ENCODE data around the gene HDAC4. TPM values are rescaled to one million over a fixed set of nuclear protein-coding genes. Genes with fewer than 3 reads are reported as not detected.
A peak's percentile ranks its signal among the peaks of the same experiment; 100 is the strongest.

HDAC4 gene
- total and polyA plus RNA-seq, 2 donors (not counting 1 experiment from before 2014, with no cell fraction given) = 13.5 to 46.0 TPM

- H3K79me2 ChIP-seq (ENCODE audit: control insufficient read depth, insufficient read depth, low read length) = peaks cover 73% of the 10 kb centered on the region
- no peak overlapping the region for H2AFZ ChIP-seq (ENCODE audit: insufficient read depth, low read depth, low read length, poor library complexity, severe bottlenecking)
- peaks cover 0 to 4% of the 10 kb centered on the region in 2 experiments for H3K36me3 ChIP-seq (replicated peaks in 1 of 2; ENCODE audit: control extremely low read depth in 1 of 2, control insufficient read depth in 1 of 2, extremely low read depth in 1 of 2, insufficient read depth in 2 of 2, low read length in 1 of 2)
- DNase-seq (peak; percentile 55), ATAC-seq (ENCODE audit: low read depth) (peak; percentile 61)
- intact Hi-C loops (cut with micrococcal nuclease) = no loop called here
- 71% methylated on average over 3 of the region's 10 CpGs for WGBS (ENCODE audit: insufficient coverage)
- no peaks in the 10 kb centered on the region for H3K27me3 ChIP-seq (replicated peaks in 1 of 4; ENCODE audit: control extremely low read depth in 1 of 4, control insufficient read depth in 3 of 4, insufficient read depth in 4 of 4, low read length in 3 of 4)
- no peak overlapping the region for H3K9ac ChIP-seq (ENCODE audit: low read length)
- H3K9me3 Mint-ChIP-seq (ENCODE audit: insufficient read depth) = no peaks in the 10 kb centered on the region
- peaks cover 0 to 12% (median 5%) of the 10 kb centered on the region in 3 donors for H3K9me3 ChIP-seq (ENCODE audit: control extremely low read depth in 1 of 3, control insufficient read depth in 2 of 3, insufficient read depth in 1 of 3, low read length in 2 of 3)
- ChIA-PET CTCF (no interaction called here), POLR2A (no interaction called here)
- H3K4me3 Mint-ChIP-seq = peak overlapping the region; percentile 48
- H3K27ac ChIP-seq (ENCODE audit: low read length in 2 of 2) = no peak overlapping the region
- H4K20me1 ChIP-seq (ENCODE audit: control insufficient read depth, insufficient read depth, low read length, poor library complexity, severe bottlenecking) = peaks cover 5% of the 10 kb centered on the region
- H3K4me3 ChIP-seq (ENCODE audit: control extremely low read depth in 1 of 5, extremely low read depth in 1 of 5, insufficient read depth in 1 of 5, low read depth in 2 of 5, low read length in 4 of 5) = no peak overlapping the region
- H3K4me1 ChIP-seq (ENCODE audit: control insufficient read depth in 2 of 2, insufficient read depth in 2 of 2, low read length in 2 of 2) = peaks cover 0 to 9% of the 10 kb centered on the region in 2 donors
- no peak overlapping the region for H3K27ac Mint-ChIP-seq
- no peak for TF ChIP-seq EZH2 (IDR thresholded peaks at IDR 0.05; ENCODE audit: borderline replicate concordance, insufficient read depth, low read depth, low read length, poor library complexity, severe bottlenecking)
- no peak for TF ChIP-seq CTCF (IDR thresholded peaks at IDR 0.05)
- no peak overlapping the region for H3K4me2 ChIP-seq (replicated peaks; ENCODE audit: low read depth, low read length, poor library complexity, severe bottlenecking)
- H3K4me1 Mint-ChIP-seq = peaks cover 19% of the 10 kb centered on the region
- no peaks in the 10 kb centered on the region for H3K27me3 Mint-ChIP-seq
Measured at GRCh38 chr2:239315308-239315707, 85.5 kb downstream of the HDAC4 start.

GRCh38 chr2:239313776-239314175, 87.0 kb downstream of the HDAC4 start:
- Histone ChIP-seq H3K27me3 (replicated peaks in 1 of 4; ENCODE audit: control extremely low read depth in 1 of 4, control insufficient read depth in 3 of 4, insufficient read depth in 4 of 4, low read length in 3 of 4) (no peaks in the 10 kb centered on the region), H3K27ac (ENCODE audit: low read length in 2 of 2) (no peak overlapping the region), H3K9me3 (ENCODE audit: control extremely low read depth in 1 of 3, control insufficient read depth in 2 of 3, insufficient read depth in 1 of 3, low read length in 2 of 3) (peaks cover 0 to 14% (median 5%) of the 10 kb centered on the region in 3 donors), H3K9ac (ENCODE audit: low read length) (no peak overlapping the region), H3K79me2 (ENCODE audit: control insufficient read depth, insufficient read depth, low read length) (peaks cover 80% of the 10 kb centered on the region), H3K4me3 (ENCODE audit: control extremely low read depth in 1 of 5, extremely low read depth in 1 of 5, insufficient read depth in 1 of 5, low read depth in 2 of 5, low read length in 4 of 5) (no peak overlapping the region), H3K36me3 (replicated peaks in 1 of 2; ENCODE audit: control extremely low read depth in 1 of 2, control insufficient read depth in 1 of 2, extremely low read depth in 1 of 2, insufficient read depth in 2 of 2, low read length in 1 of 2) (peaks cover 0 to 4% of the 10 kb centered on the region in 2 experiments), H3K4me1 (ENCODE audit: control insufficient read depth in 2 of 2, insufficient read depth in 2 of 2, low read length in 2 of 2) (peaks cover 0 to 9% of the 10 kb centered on the region in 2 donors), H3K4me2 (replicated peaks; ENCODE audit: low read depth, low read length, poor library complexity, severe bottlenecking) (no peak overlapping the region), H4K20me1 (ENCODE audit: control insufficient read depth, insufficient read depth, low read length, poor library complexity, severe bottlenecking) (peaks cover 13% of the 10 kb centered on the region), H2AFZ (ENCODE audit: insufficient read depth, low read depth, low read length, poor library complexity, severe bottlenecking) (no peak overlapping the region)
- Mint-ChIP-seq H3K9me3 (ENCODE audit: insufficient read depth) (no peaks in the 10 kb centered on the region), H3K4me1 (peaks cover 14% of the 10 kb centered on the region), H3K27ac (no peak overlapping the region), H3K27me3 (no peaks in the 10 kb centered on the region), H3K4me3 (no peak overlapping the region)
- no peak for ATAC-seq (ENCODE audit: low read depth)
- intact Hi-C loops (cut with micrococcal nuclease) = no loop called here
- WGBS (ENCODE audit: insufficient coverage) = 98% methylated on average over 5 of the region's 5 CpGs
- CTCF ChIA-PET = no interaction called here
- POLR2A ChIA-PET = no interaction called here
- no peak for DNase-seq
- no peak for TF ChIP-seq CTCF (IDR thresholded peaks at IDR 0.05)
- TF ChIP-seq EZH2 (IDR thresholded peaks at IDR 0.05; ENCODE audit: borderline replicate concordance, insufficient read depth, low read depth, low read length, poor library complexity, severe bottlenecking) = no peak
